ENCODE results near the gene DOK6. TPM values are rescaled to one million over a fixed set of nuclear protein-coding genes. Genes with fewer than 3 reads are reported as not detected.

Gene DOK6
- total and polyA plus RNA-seq, 2 donors (not counting 1 experiment from before 2014, with no cell fraction given): not detected

- H3K9me3 Mint-ChIP-seq (ENCODE audit: insufficient read depth): peaks cover 4% of the 10 kb centered on the region
- H3K4me3 Mint-ChIP-seq: no peak overlapping the region
- Histone ChIP-seq H4K20me1 (ENCODE audit: control insufficient read depth, insufficient read depth, low read length, poor library complexity, severe bottlenecking) (no peaks in the 10 kb centered on the region), H3K9me3 (ENCODE audit: control extremely low read depth in 1 of 3, control insufficient read depth in 2 of 3, insufficient read depth in 1 of 3, low read length in 2 of 3) (no peaks in the 10 kb centered on the region), H3K9ac (ENCODE audit: low read length) (no peak overlapping the region), H3K4me3 (ENCODE audit: control extremely low read depth in 1 of 5, extremely low read depth in 1 of 5, insufficient read depth in 1 of 5, low read depth in 2 of 5, low read length in 4 of 5) (no peak overlapping the region), H3K4me1 (ENCODE audit: control insufficient read depth in 2 of 2, insufficient read depth in 2 of 2, low read length in 2 of 2) (no peaks in the 10 kb centered on the region), H3K79me2 (ENCODE audit: control insufficient read depth, insufficient read depth, low read length) (no peaks in the 10 kb centered on the region), H3K27ac (ENCODE audit: low read length in 2 of 2) (no peak overlapping the region), H2AFZ (ENCODE audit: insufficient read depth, low read depth, low read length, poor library complexity, severe bottlenecking) (no peak overlapping the region), H3K4me2 (replicated peaks; ENCODE audit: low read depth, low read length, poor library complexity, severe bottlenecking) (no peak overlapping the region), H3K27me3 (replicated peaks in 1 of 4; ENCODE audit: control extremely low read depth in 1 of 4, control insufficient read depth in 3 of 4, insufficient read depth in 4 of 4, low read length in 3 of 4) (no peaks in the 10 kb centered on the region), H3K36me3 (replicated peaks in 1 of 2; ENCODE audit: control extremely low read depth in 1 of 2, control insufficient read depth in 1 of 2, extremely low read depth in 1 of 2, insufficient read depth in 2 of 2, low read length in 1 of 2) (no peaks in the 10 kb centered on the region)
- H3K27ac Mint-ChIP-seq: no peak overlapping the region
- intact Hi-C loops (cut with micrococcal nuclease): no loop called here
- H3K4me1 Mint-ChIP-seq: no peaks in the 10 kb centered on the region
- TF ChIP-seq, protein P1, sequence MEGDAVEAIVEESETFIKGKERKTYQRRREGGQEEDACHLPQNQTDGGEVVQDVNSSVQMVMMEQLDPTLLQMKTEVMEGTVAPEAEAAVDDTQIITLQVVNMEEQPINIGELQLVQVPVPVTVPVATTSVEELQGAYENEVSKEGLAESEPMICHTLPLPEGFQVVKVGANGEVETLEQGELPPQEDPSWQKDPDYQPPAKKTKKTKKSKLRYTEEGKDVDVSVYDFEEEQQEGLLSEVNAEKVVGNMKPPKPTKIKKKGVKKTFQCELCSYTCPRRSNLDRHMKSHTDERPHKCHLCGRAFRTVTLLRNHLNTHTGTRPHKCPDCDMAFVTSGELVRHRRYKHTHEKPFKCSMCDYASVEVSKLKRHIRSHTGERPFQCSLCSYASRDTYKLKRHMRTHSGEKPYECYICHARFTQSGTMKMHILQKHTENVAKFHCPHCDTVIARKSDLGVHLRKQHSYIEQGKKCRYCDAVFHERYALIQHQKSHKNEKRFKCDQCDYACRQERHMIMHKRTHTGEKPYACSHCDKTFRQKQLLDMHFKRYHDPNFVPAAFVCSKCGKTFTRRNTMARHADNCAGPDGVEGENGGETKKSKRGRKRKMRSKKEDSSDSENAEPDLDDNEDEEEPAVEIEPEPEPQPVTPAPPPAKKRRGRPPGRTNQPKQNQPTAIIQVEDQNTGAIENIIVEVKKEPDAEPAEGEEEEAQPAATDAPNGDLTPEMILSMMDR (IDR thresholded peaks at IDR 0.05): no peak
- TF ChIP-seq EZH2 (IDR thresholded peaks at IDR 0.05; ENCODE audit: borderline replicate concordance, insufficient read depth, low read depth, low read length, poor library complexity, severe bottlenecking): no peak
- ChIA-PET POLR2A (no interaction called here), CTCF (no interaction called here)
- ATAC-seq (ENCODE audit: low read depth): no peak
- DNase-seq: no peak
- no peaks in the 10 kb centered on the region for H3K27me3 Mint-ChIP-seq
These were observed 296.4 kb downstream of the DOK6 start for GRCh38 chr18:69697069-69697468.

- H3K4me1 Mint-ChIP-seq: no peaks in the 10 kb centered on the region
- Histone ChIP-seq H3K4me1 (ENCODE audit: control insufficient read depth in 2 of 2, insufficient read depth in 2 of 2, low read length in 2 of 2) (no peaks in the 10 kb centered on the region), H3K27me3 (replicated peaks in 1 of 4; ENCODE audit: control extremely low read depth in 1 of 4, control insufficient read depth in 3 of 4, insufficient read depth in 4 of 4, low read length in 3 of 4) (no peaks in the 10 kb centered on the region), H3K36me3 (replicated peaks in 1 of 2; ENCODE audit: control extremely low read depth in 1 of 2, control insufficient read depth in 1 of 2, extremely low read depth in 1 of 2, insufficient read depth in 2 of 2, low read length in 1 of 2) (no peaks in the 10 kb centered on the region), H4K20me1 (ENCODE audit: control insufficient read depth, insufficient read depth, low read length, poor library complexity, severe bottlenecking) (no peaks in the 10 kb centered on the region), H3K9ac (ENCODE audit: low read length) (no peak overlapping the region), H3K79me2 (ENCODE audit: control insufficient read depth, insufficient read depth, low read length) (no peaks in the 10 kb centered on the region), H3K4me3 (ENCODE audit: control extremely low read depth in 1 of 5, extremely low read depth in 1 of 5, insufficient read depth in 1 of 5, low read depth in 2 of 5, low read length in 4 of 5) (no peak overlapping the region), H2AFZ (ENCODE audit: insufficient read depth, low read depth, low read length, poor library complexity, severe bottlenecking) (no peak overlapping the region), H3K9me3 (ENCODE audit: control extremely low read depth in 1 of 3, control insufficient read depth in 2 of 3, insufficient read depth in 1 of 3, low read length in 2 of 3) (no peaks in the 10 kb centered on the region), H3K27ac (ENCODE audit: low read length in 2 of 2) (no peak overlapping the region), H3K4me2 (replicated peaks; ENCODE audit: low read depth, low read length, poor library complexity, severe bottlenecking) (no peak overlapping the region)
- ATAC-seq (ENCODE audit: low read depth) (no peak), DNase-seq (no peak)
- intact Hi-C loops (cut with micrococcal nuclease): no loop called here
- ChIA-PET POLR2A (no interaction called here), CTCF (no interaction called here)
- H3K27me3 Mint-ChIP-seq: no peaks in the 10 kb centered on the region
- peaks cover 4% of the 10 kb centered on the region for H3K9me3 Mint-ChIP-seq (ENCODE audit: insufficient read depth)
- no CpG with 5 or more reads among the region's 3 CpGs for WGBS (ENCODE audit: insufficient coverage)
- no peak overlapping the region for H3K27ac Mint-ChIP-seq
- TF ChIP-seq EZH2 (IDR thresholded peaks at IDR 0.05; ENCODE audit: borderline replicate concordance, insufficient read depth, low read depth, low read length, poor library complexity, severe bottlenecking): no peak
- TF ChIP-seq, protein P1 (IDR thresholded peaks at IDR 0.05): no peak
- H3K4me3 Mint-ChIP-seq: no peak overlapping the region
These were observed 297.0 kb downstream of the DOK6 start for GRCh38 chr18:69697689-69698088.

All from B cell (primary cell).